ENCODE measurements around the gene CTXN1.
A peak's percentile ranks its signal among the peaks of the same experiment; 100 is the strongest.

The CTXN1 gene

GRCh38 chr19:7885818-7886217, 40.1 kb downstream of the CTXN1 start:
- TF ChIP-seq, protein P1, sequence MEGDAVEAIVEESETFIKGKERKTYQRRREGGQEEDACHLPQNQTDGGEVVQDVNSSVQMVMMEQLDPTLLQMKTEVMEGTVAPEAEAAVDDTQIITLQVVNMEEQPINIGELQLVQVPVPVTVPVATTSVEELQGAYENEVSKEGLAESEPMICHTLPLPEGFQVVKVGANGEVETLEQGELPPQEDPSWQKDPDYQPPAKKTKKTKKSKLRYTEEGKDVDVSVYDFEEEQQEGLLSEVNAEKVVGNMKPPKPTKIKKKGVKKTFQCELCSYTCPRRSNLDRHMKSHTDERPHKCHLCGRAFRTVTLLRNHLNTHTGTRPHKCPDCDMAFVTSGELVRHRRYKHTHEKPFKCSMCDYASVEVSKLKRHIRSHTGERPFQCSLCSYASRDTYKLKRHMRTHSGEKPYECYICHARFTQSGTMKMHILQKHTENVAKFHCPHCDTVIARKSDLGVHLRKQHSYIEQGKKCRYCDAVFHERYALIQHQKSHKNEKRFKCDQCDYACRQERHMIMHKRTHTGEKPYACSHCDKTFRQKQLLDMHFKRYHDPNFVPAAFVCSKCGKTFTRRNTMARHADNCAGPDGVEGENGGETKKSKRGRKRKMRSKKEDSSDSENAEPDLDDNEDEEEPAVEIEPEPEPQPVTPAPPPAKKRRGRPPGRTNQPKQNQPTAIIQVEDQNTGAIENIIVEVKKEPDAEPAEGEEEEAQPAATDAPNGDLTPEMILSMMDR (IDR thresholded peaks at IDR 0.05; ENCODE audit: low read depth, low read length): no peak
- H3K4me3 ChIP-seq (replicated peaks in 1 of 2; ENCODE audit: low read depth in 2 of 2, low read length in 2 of 2): no peak overlapping the region
- no peak for DNase-seq (ENCODE audit: low read depth in 2 of 2)

GRCh38 chr19:7883796-7884570, 42.0 kb downstream of the CTXN1 start:
- TF ChIP-seq, protein P1 (IDR thresholded peaks at IDR 0.05; ENCODE audit: low read depth, low read length): no peak
- no peak overlapping the region for H3K4me3 ChIP-seq (replicated peaks in 1 of 2; ENCODE audit: low read depth in 2 of 2, low read length in 2 of 2)
- peak; percentile 49 to 70 for DNase-seq (ENCODE audit: low read depth in 2 of 2)

GRCh38 chr19:7883105-7883504, 42.8 kb downstream of the CTXN1 start:
- TF ChIP-seq, protein P1 (IDR thresholded peaks at IDR 0.05; ENCODE audit: low read depth, low read length): no peak
- no peak for DNase-seq (ENCODE audit: low read depth in 2 of 2)
- no peak overlapping the region for H3K4me3 ChIP-seq (replicated peaks in 1 of 2; ENCODE audit: low read depth in 2 of 2, low read length in 2 of 2)

GRCh38 chr19:7881910-7882309, 44.0 kb downstream of the CTXN1 start:
- no peak overlapping the region for H3K4me3 ChIP-seq (replicated peaks in 1 of 2; ENCODE audit: low read depth in 2 of 2, low read length in 2 of 2)
- TF ChIP-seq, protein P1 (IDR thresholded peaks at IDR 0.05; ENCODE audit: low read depth, low read length): no peak
- no peak for DNase-seq (ENCODE audit: low read depth in 2 of 2)

- no peak for DNase-seq (ENCODE audit: low read depth in 2 of 2)
- TF ChIP-seq, protein P1 (IDR thresholded peaks at IDR 0.05; ENCODE audit: low read depth, low read length): no peak
- no peak overlapping the region for H3K4me3 ChIP-seq (replicated peaks in 1 of 2; ENCODE audit: low read depth in 2 of 2, low read length in 2 of 2)
Measured at GRCh38 chr19:7879836-7880235, 46.1 kb downstream of the CTXN1 start.

GRCh38 chr19:7879111-7879807, 46.7 kb downstream of the CTXN1 start:
- TF ChIP-seq, protein P1 (IDR thresholded peaks at IDR 0.05; ENCODE audit: low read depth, low read length): no peak
- H3K4me3 ChIP-seq (replicated peaks in 1 of 2; ENCODE audit: low read depth in 2 of 2, low read length in 2 of 2): no peak overlapping the region
- no peak for DNase-seq (ENCODE audit: low read depth in 2 of 2)

Data from cardiac fibroblast (primary cell).